Measurements from ENCODE around the gene PHKG2. TPM values are rescaled to one million over a fixed set of nuclear protein-coding genes. Genes with fewer than 3 reads are reported as not detected.

Gene PHKG2
- total RNA-seq, 1 experiment from 2014 or later: 30.9 TPM

- Histone ChIP-seq H3K36me3 (ENCODE audit: low read depth, low read length) (peaks cover 31% of the 10 kb centered on the region; the same call in 1 of the 2 replicates), H3K4me2 (ENCODE audit: low read length) (no peak overlapping the region), H3K27me3 (ENCODE audit: low read length) (no peaks in the 10 kb centered on the region), H3K27ac (ENCODE audit: low read length) (no peak overlapping the region), H2AFZ (ENCODE audit: low read length) (no peak overlapping the region), H3K4me1 (ENCODE audit: insufficient read depth, low read length) (no peaks in the 10 kb centered on the region), H3F3A (ENCODE audit: low read length, unreplicated experiment) (no peaks in the 10 kb centered on the region), H3K4me3 (ENCODE audit: low read length) (no peak overlapping the region), H3K9me2 (replicated peaks; ENCODE audit: low read length) (no peaks in the 10 kb centered on the region), H4K20me1 (ENCODE audit: low read length) (no peaks in the 10 kb centered on the region), H3K79me2 (ENCODE audit: low read length) (peaks cover 6% of the 10 kb centered on the region), H3K9me3 (ENCODE audit: low read length) (no peaks in the 10 kb centered on the region), H3K9ac (ENCODE audit: low read length) (no peak overlapping the region)
- DNase-seq: no peak
- no peak for ATAC-seq
- intact Hi-C loops (cut with micrococcal nuclease): no loop called here
- CTCF ChIA-PET: no interaction called here
- POLR2A ChIA-PET (ENCODE audit: unreplicated experiment): no interaction called here
- no TSS peak for BruUV-seq (replicated peaks)
- TF ChIP-seq CTCF (conservative IDR thresholded peaks at IDR 0.05; ENCODE audit: low read depth, low read length) (no peak), EZH2 (IDR thresholded peaks at IDR 0.05; ENCODE audit: low read length, unreplicated experiment) (no peak), EZH2phosphoT487 (IDR thresholded peaks at IDR 0.05; ENCODE audit: borderline replicate concordance, low read length) (no peak)
Measured at GRCh38 chr16:30731411-30731810, 16.8 kb upstream of the PHKG2 start.

- intact Hi-C loops (cut with micrococcal nuclease): no loop called here
- no TSS peak for BruUV-seq (replicated peaks)
- H4K20me1 ChIP-seq (ENCODE audit: low read length): no peaks in the 10 kb centered on the region
- ChIA-PET POLR2A (ENCODE audit: unreplicated experiment) (no interaction called here), CTCF (no interaction called here)
- H3K9me2 ChIP-seq (replicated peaks; ENCODE audit: low read length): no peaks in the 10 kb centered on the region
- H3K79me2 ChIP-seq (ENCODE audit: low read length): peaks cover 9% of the 10 kb centered on the region
- no peak overlapping the region for H2AFZ ChIP-seq (ENCODE audit: low read length)
- DNase-seq (no peak), ATAC-seq (no peak)
- H3K4me3 ChIP-seq (ENCODE audit: low read length): no peak overlapping the region
- H3K4me1 ChIP-seq (ENCODE audit: insufficient read depth, low read length): peaks cover 33% of the 10 kb centered on the region
- peaks cover 7% of the 10 kb centered on the region for H3F3A ChIP-seq (ENCODE audit: low read length, unreplicated experiment)
- H3K9me3 ChIP-seq (ENCODE audit: low read length): no peaks in the 10 kb centered on the region
- no peak overlapping the region for H3K9ac ChIP-seq (ENCODE audit: low read length)
- H3K36me3 ChIP-seq (ENCODE audit: low read depth, low read length): peaks cover 27% of the 10 kb centered on the region
- no peak for TF ChIP-seq EZH2phosphoT487 (IDR thresholded peaks at IDR 0.05; ENCODE audit: borderline replicate concordance, low read length)
- TF ChIP-seq CTCF (conservative IDR thresholded peaks at IDR 0.05; ENCODE audit: low read depth, low read length): no peak
- TF ChIP-seq EZH2 (IDR thresholded peaks at IDR 0.05; ENCODE audit: low read length, unreplicated experiment): no peak
- H3K27me3 ChIP-seq (ENCODE audit: low read length): no peaks in the 10 kb centered on the region
- no peak overlapping the region for H3K4me2 ChIP-seq (ENCODE audit: low read length)
- no peak overlapping the region for H3K27ac ChIP-seq (ENCODE audit: low read length)
Measured at GRCh38 chr16:30736995-30737793, 11.0 kb upstream of the PHKG2 start.
